Gastroesophageal sphincter (tissue), 4 donors: Measurements from ENCODE around the gene CMIP. TPM values are rescaled to one million over a fixed set of nuclear protein-coding genes. Genes with fewer than 3 reads are reported as not detected.
A peak's percentile ranks its signal among the peaks of the same experiment; 100 is the strongest.

ENCODE experiments used
- ATAC-seq: fragments of 150-250 bp; one replicate; pipeline ENCODE4 v1.9.1; 2016; ENCODE audit warnings: mild to moderate bottlenecking, moderate library complexity
- H3K27ac ChIP-seq, 4 donors: fragments of 200-600 bp; sonication (generic) in 3 of 4; 1 replicate in 3 of 4; 2 replicates in 1 of 4; pipeline ENCODE4 v1.5.1; 2016 to 2019
- H3K27me3 ChIP-seq: fragments of 200-600 bp; sonication (generic); one replicate; pipeline ENCODE4 v1.5.1; 2019
- H3K36me3 ChIP-seq, 2 donors: fragments of 200-600 bp; sonication (generic); one replicate each; pipeline ENCODE4 v1.5.1; 2019; ENCODE audit warnings: control low read depth in 1 of 2
- H3K4me1 ChIP-seq, 3 donors: fragments of 200-600 bp; sonication (generic); 1 replicate in 2 of 3; 2 replicates in 1 of 3; pipeline ENCODE4 v1.5.1; 2016 to 2019; ENCODE audit warnings: control low read depth in 2 of 3
- H3K4me3 ChIP-seq, 2 donors: fragments of 200-600 bp; sonication (generic); one replicate each; pipeline ENCODE4 v1.5.1; 2019; ENCODE audit warnings: mild to moderate bottlenecking in 1 of 2, moderate library complexity in 1 of 2
- H3K9me3 ChIP-seq, 3 donors: fragments of 200-600 bp; sonication (generic); one replicate each; pipeline ENCODE4 v1.5.1; 2017 to 2019; ENCODE audit warnings: control low read depth in 2 of 3
- EP300 ChIP-seq: sonication (generic); formaldehyde crosslinking; IDR thresholded peaks from one replicate; pipeline ENCODE4 v1.6.1; 2017; ENCODE audit warnings: antibody characterized with exemption, mild to moderate bottlenecking
- POLR2A ChIP-seq, 2 donors: fragments of 450-650 bp; IDR thresholded peaks; one replicate each; pipeline ENCODE4 v1.6.1; 2017; ENCODE audit warnings: antibody characterized with exemption in 2 of 2, mild to moderate bottlenecking in 2 of 2, moderate library complexity in 1 of 2
- POLR2AphosphoS5 ChIP-seq: sonication (generic); formaldehyde crosslinking; IDR thresholded peaks from one replicate; pipeline ENCODE4 v1.6.1; 2017; ENCODE audit warnings: antibody characterized with exemption
- WGBS, 2 donors: methylation state at CpG; one replicate each; pipeline ENCODE4 v1.1.5; 2018; ENCODE audit warnings: low coverage in 1 of 2; 5-methylcytosine and 5-hydroxymethylcytosine counted together
- total RNA-seq, 4 donors: library from RNA; depleted of rRNA; stranded (reverse); fragments of >200 nt; gene quantifications; one replicate each; pipeline ENCODE4 v1.1.0, GENCODE V29; 2016
- TF ChIP-seq, protein P1 (sequence below), 4 experiments: fragments of 200-600 bp in 2 of 4; fragments of 450-650 bp in 2 of 4; sonication (generic) in 1 of 4; IDR thresholded peaks; one replicate each; pipeline ENCODE4 v1.5.1; 2017 to 2019; ENCODE audit warnings: antibody characterized with exemption in 4 of 4, mild to moderate bottlenecking in 2 of 4, moderate library complexity in 2 of 4

CMIP gene
- total RNA-seq, 4 donors from 2014 or later = 13.4 to 24.0 (median 19.2) TPM

GRCh38 chr16:81696166-81696960 lies 251.8 kb downstream of the CMIP start:
- Histone ChIP-seq H3K9me3 (no peaks in the 10 kb centered on the region), H3K4me1 (peaks cover 2 to 67% (median 22%) of the 10 kb centered on the region in 3 donors), H3K4me3 (no peak overlapping the region), H3K27me3 (no peaks in the 10 kb centered on the region), H3K27ac (peak overlapping the region in 3 of 4 donors; percentile 61 to 83 (median 80)), H3K36me3 (peaks cover 0 to 81% of the 10 kb centered on the region in 2 donors)
- no peak for ATAC-seq
- 88 to 96% methylated on average over 4 of the region's 22 CpGs for WGBS, 2 donors
- no peak for TF ChIP-seq POLR2AphosphoS5
- TF ChIP-seq EP300 = no peak
- TF ChIP-seq, protein P1, sequence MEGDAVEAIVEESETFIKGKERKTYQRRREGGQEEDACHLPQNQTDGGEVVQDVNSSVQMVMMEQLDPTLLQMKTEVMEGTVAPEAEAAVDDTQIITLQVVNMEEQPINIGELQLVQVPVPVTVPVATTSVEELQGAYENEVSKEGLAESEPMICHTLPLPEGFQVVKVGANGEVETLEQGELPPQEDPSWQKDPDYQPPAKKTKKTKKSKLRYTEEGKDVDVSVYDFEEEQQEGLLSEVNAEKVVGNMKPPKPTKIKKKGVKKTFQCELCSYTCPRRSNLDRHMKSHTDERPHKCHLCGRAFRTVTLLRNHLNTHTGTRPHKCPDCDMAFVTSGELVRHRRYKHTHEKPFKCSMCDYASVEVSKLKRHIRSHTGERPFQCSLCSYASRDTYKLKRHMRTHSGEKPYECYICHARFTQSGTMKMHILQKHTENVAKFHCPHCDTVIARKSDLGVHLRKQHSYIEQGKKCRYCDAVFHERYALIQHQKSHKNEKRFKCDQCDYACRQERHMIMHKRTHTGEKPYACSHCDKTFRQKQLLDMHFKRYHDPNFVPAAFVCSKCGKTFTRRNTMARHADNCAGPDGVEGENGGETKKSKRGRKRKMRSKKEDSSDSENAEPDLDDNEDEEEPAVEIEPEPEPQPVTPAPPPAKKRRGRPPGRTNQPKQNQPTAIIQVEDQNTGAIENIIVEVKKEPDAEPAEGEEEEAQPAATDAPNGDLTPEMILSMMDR (IDR thresholded peaks at IDR 0.05) = no peak
- TF ChIP-seq POLR2A (IDR thresholded peaks at IDR 0.05) = no peak

DNA sequence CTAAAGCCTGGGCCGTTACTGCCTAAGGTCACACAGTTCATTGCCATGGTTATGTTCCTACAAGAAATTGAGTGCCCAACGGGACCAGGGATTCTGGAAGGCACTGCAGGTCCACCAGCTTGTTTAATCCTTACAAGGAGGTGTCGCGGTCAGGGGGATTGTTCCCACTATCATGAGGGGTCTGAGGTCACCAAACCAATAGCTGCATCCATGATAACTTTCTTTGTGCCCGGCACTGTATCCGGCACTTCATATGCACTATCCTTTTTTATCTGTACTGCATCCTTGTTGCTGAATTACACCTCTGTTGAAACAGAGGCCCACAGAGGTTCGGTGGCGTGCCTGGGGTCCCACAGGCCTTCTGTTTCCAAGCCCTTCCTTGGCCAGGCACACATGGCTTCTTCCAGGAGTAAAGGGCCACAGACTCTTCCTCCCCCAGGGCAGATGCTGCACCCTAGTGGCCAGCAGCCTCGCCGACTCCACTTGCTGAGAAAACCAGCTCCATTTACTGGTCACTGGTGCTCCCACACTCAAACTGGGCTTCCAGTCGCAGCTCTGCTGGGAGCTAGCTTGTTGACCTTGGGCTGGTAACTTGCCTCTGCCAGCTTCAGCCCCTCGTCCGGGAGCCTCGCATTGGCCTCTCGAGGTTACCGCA lies 252.5 kb downstream of the CMIP start:
- no peaks in the 10 kb centered on the region for H3K9me3 ChIP-seq
- 69 to 84% methylated on average over 5 to 7 of the region's 16 CpGs for WGBS, 2 donors
- ATAC-seq = no peak
- H3K36me3 ChIP-seq = peaks cover 0 to 82% of the 10 kb centered on the region in 2 donors
- no peaks in the 10 kb centered on the region for H3K27me3 ChIP-seq
- H3K4me1 ChIP-seq = peaks cover 2 to 63% (median 22%) of the 10 kb centered on the region in 3 donors
- peak overlapping the region in 3 of 4 donors; percentile 29 to 61 (median 32) for H3K27ac ChIP-seq
- no peak overlapping the region for H3K4me3 ChIP-seq
- TF ChIP-seq, protein P1 (IDR thresholded peaks at IDR 0.05) = peak in 3 of 4 experiments; percentile 53 to 80 (median 54)
- TF ChIP-seq POLR2A (IDR thresholded peaks at IDR 0.05) = no peak

GRCh38 chr16:81697616-81698309 lies 253.2 kb downstream of the CMIP start:
- 56 to 87% methylated on average over 11 to 15 of the region's 36 CpGs for WGBS, 2 donors
- Histone ChIP-seq H3K9me3 (no peaks in the 10 kb centered on the region), H3K36me3 (peaks cover 0 to 82% of the 10 kb centered on the region in 2 donors), H3K27ac (peak overlapping the region in 3 of 4 donors; percentile 29 to 61 (median 32)), H3K4me3 (no peak overlapping the region), H3K4me1 (peaks cover 2 to 56% (median 22%) of the 10 kb centered on the region in 3 donors), H3K27me3 (no peaks in the 10 kb centered on the region)
- peak; percentile 35 for TF ChIP-seq POLR2AphosphoS5
- TF ChIP-seq POLR2A (IDR thresholded peaks at IDR 0.05) = no peak
- ATAC-seq = peak; percentile 40

- Histone ChIP-seq H3K4me1 (peaks cover 2 to 51% (median 22%) of the 10 kb centered on the region in 3 donors), H3K27me3 (no peaks in the 10 kb centered on the region), H3K27ac (peak overlapping the region in 3 of 4 donors; percentile 0 to 29 (median 20)), H3K36me3 (peaks cover 0 to 82% of the 10 kb centered on the region in 2 donors), H3K9me3 (no peaks in the 10 kb centered on the region), H3K4me3 (no peak overlapping the region)
- TF ChIP-seq, protein P1 (IDR thresholded peaks at IDR 0.05) = no peak
- no peak for TF ChIP-seq EP300
- no peak for TF ChIP-seq POLR2AphosphoS5
- TF ChIP-seq POLR2A (IDR thresholded peaks at IDR 0.05) = no peak
- WGBS, 2 donors = 46 to 49% methylated on average over 2 to 6 of the region's 11 CpGs
- peak; percentile 24 for ATAC-seq
Observed at GRCh38 chr16:81698310-81698641, 253.7 kb downstream of the CMIP start.

DNA sequence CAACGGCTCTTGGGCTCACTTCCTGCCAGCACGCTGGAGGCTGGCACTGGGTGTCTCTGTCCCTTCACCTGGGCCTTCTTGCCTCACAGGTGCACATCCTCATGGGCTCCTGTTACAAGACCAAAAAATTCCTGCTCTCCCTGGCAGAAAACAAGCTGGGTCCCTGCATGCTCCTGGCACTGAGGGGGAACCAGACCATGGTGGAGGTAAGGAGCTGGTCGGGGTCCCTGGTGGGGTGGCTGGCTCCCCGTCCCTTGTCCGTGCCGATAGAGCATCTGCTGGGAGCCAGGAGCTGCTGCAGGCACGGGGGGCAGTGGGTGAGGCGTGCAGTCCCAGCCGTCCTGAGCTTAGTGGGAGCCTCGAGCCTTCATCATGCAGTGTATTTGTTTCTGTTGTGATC lies 255.0 kb downstream of the CMIP start:
- Histone ChIP-seq H3K36me3 (peaks cover 0 to 83% of the 10 kb centered on the region in 2 donors), H3K9me3 (no peaks in the 10 kb centered on the region), H3K27me3 (no peaks in the 10 kb centered on the region), H3K27ac (no peak overlapping the region), H3K4me1 (peaks cover under 1 to 38% (median 12%) of the 10 kb centered on the region in 3 donors), H3K4me3 (no peak overlapping the region)
- no peak for ATAC-seq
- TF ChIP-seq POLR2A (IDR thresholded peaks at IDR 0.05) = no peak
- WGBS, 2 donors = 94% methylated on average over 3 of the region's 10 CpGs; no CpG with 5 or more reads in 1 of the 2 donors
